MM.1S (cell line): ENCODE data around the gene TFDP2.

Experiments used
- DNase-seq: peaks from one replicate; pipeline ENCODE4 v3.0.0-alpha.2; 2015
- H2AFZ ChIP-seq: fragments of 300-600 bp; sonication (generic); 2 replicates; pipeline ENCODE4 v1.6.0; 2016; ENCODE audit warnings: antibody characterized with exemption, low read length
- H3F3A ChIP-seq: fragments of 300-600 bp; sonication (generic); 2 replicates; pipeline ENCODE4 v1.6.1; 2016; ENCODE audit warnings: mild to moderate bottlenecking, antibody characterized with exemption, low read length, moderate library complexity, mixed read lengths; ENCODE audit not compliant: insufficient read depth
- H3K27ac ChIP-seq: fragments of 300-600 bp; sonication (generic); 2 replicates; pipeline ENCODE4 v1.5.1; 2016; ENCODE audit warnings: mild to moderate bottlenecking, low read length
- H3K27me3 ChIP-seq: fragments of 300-600 bp; sonication (generic); replicated peaks from 2 replicates; pipeline ENCODE4 v1.6.0; 2016; ENCODE audit warnings: low read length; ENCODE audit not compliant: insufficient read depth
- H3K36me3 ChIP-seq: fragments of 300-600 bp; sonication (generic); replicated peaks from 2 replicates; pipeline ENCODE4 v1.6.1; 2016; ENCODE audit warnings: mild to moderate bottlenecking, low read length, mixed read lengths; ENCODE audit not compliant: insufficient read depth
- H3K4me1 ChIP-seq: fragments of 300-600 bp; sonication (generic); 2 replicates; pipeline ENCODE4 v1.6.1; 2016; ENCODE audit warnings: low read length, mixed read lengths
- H3K4me2 ChIP-seq: fragments of 300-600 bp; sonication (generic); 2 replicates; pipeline ENCODE4 v1.6.0; 2016; ENCODE audit warnings: low read depth, low read length
- H3K4me3 ChIP-seq: fragments of 300-600 bp; sonication (generic); 2 replicates; pipeline ENCODE4 v1.5.1; 2016; ENCODE audit warnings: low read length, mixed read lengths
- H3K79me2 ChIP-seq: fragments of 300-600 bp; sonication (generic); 2 replicates; pipeline ENCODE4 v1.6.1; 2016; ENCODE audit warnings: mixed run types, low read length, mixed read lengths
- H3K9ac ChIP-seq: fragments of 300-600 bp; sonication (generic); 2 replicates; pipeline ENCODE4 v1.6.1; 2016; ENCODE audit warnings: low read length, mixed read lengths
- H3K9me2 ChIP-seq: fragments of 300-600 bp; sonication (generic); replicated peaks from 2 replicates; pipeline ENCODE4 v1.6.1; 2016; ENCODE audit warnings: mild to moderate bottlenecking, low read length, mixed read lengths; ENCODE audit not compliant: insufficient read depth
- H3K9me3 ChIP-seq: fragments of 300-600 bp; sonication (generic); replicated peaks from 2 replicates; pipeline ENCODE4 v1.6.1; 2016; ENCODE audit warnings: mild to moderate bottlenecking, low read length, mixed read lengths; ENCODE audit not compliant: insufficient read depth
- H4K20me1 ChIP-seq: fragments of 300-600 bp; sonication (generic); 2 replicates; pipeline ENCODE4 v1.6.1; 2016; ENCODE audit warnings: mild to moderate bottlenecking, low read length, moderate library complexity, mixed read lengths; ENCODE audit not compliant: insufficient read depth
- CTCF ChIP-seq: fragments of 300-600 bp; sonication (generic); IDR thresholded peaks from 2 replicates; pipeline ENCODE4 v1.5.1; 2016; ENCODE audit warnings: antibody characterized with exemption, low read length, mixed read lengths
- EZH2 ChIP-seq: fragments of 300-600 bp; sonication (generic); optimal IDR thresholded peaks from 2 replicates; pipeline ENCODE3; 2017; ENCODE audit warnings: low read depth, mild to moderate bottlenecking, antibody characterized with exemption, low read length, mixed read lengths
- EZH2phosphoT487 ChIP-seq: fragments of 300-600 bp; sonication (generic); IDR thresholded peaks from 2 replicates; pipeline ENCODE4 v1.6.1; 2018; ENCODE audit warnings: antibody characterized with exemption, low read length

TFDP2 gene

GRCh38 chr3:142159083-142159740, 9.9 kb upstream of the TFDP2 start:
- Histone ChIP-seq H3K27ac (no peak overlapping the region), H3F3A (no peaks in the 10 kb centered on the region), H3K79me2 (no peaks in the 10 kb centered on the region), H3K36me3 (no peaks in the 10 kb centered on the region), H3K4me3 (no peak overlapping the region), H3K4me2 (no peak overlapping the region), H2AFZ (no peak overlapping the region), H3K9ac (no peak overlapping the region), H4K20me1 (no peaks in the 10 kb centered on the region), H3K9me2 (no peaks in the 10 kb centered on the region), H3K9me3 (no peaks in the 10 kb centered on the region), H3K4me1 (no peaks in the 10 kb centered on the region), H3K27me3 (no peaks in the 10 kb centered on the region)
- no peak for DNase-seq
- no peak for TF ChIP-seq EZH2phosphoT487
- TF ChIP-seq CTCF: no peak
- no peak for TF ChIP-seq EZH2

GRCh38 chr3:142154186-142154585, 4.8 kb upstream of the TFDP2 start:
- H3K27me3 ChIP-seq: no peaks in the 10 kb centered on the region
- TF ChIP-seq EZH2 (no peak), EZH2phosphoT487 (no peak), CTCF (no peak)
- H3K9ac ChIP-seq: no peak overlapping the region
- H4K20me1 ChIP-seq: no peaks in the 10 kb centered on the region
- H3K9me2 ChIP-seq: no peaks in the 10 kb centered on the region
- H3K9me3 ChIP-seq: no peaks in the 10 kb centered on the region
- no peaks in the 10 kb centered on the region for H3K79me2 ChIP-seq
- no peaks in the 10 kb centered on the region for H3K36me3 ChIP-seq
- H3K4me2 ChIP-seq: no peak overlapping the region
- H2AFZ ChIP-seq: no peak overlapping the region
- H3F3A ChIP-seq: no peaks in the 10 kb centered on the region
- no peak overlapping the region for H3K4me3 ChIP-seq
- DNase-seq: no peak
- no peaks in the 10 kb centered on the region for H3K4me1 ChIP-seq
- no peak overlapping the region for H3K27ac ChIP-seq

GRCh38 chr3:142152384-142152783, 3.0 kb upstream of the TFDP2 start:
- TF ChIP-seq CTCF: no peak; the same call in 1 of the 2 replicates
- TF ChIP-seq EZH2: no peak
- no peak for TF ChIP-seq EZH2phosphoT487
- H3K9me3 ChIP-seq: no peaks in the 10 kb centered on the region
- no peak overlapping the region for H3K4me2 ChIP-seq
- H3K4me1 ChIP-seq: 0 out of 2 replicates have a peak, but pooled peaks cover 4% of the 10 kb centered on the region
- no peak overlapping the region for H3K27ac ChIP-seq
- no peaks in the 10 kb centered on the region for H3F3A ChIP-seq
- no peak overlapping the region for H3K9ac ChIP-seq
- H3K36me3 ChIP-seq: no peaks in the 10 kb centered on the region
- H3K79me2 ChIP-seq: no peaks in the 10 kb centered on the region
- H3K9me2 ChIP-seq: no peaks in the 10 kb centered on the region
- no peak overlapping the region for H2AFZ ChIP-seq
- no peaks in the 10 kb centered on the region for H4K20me1 ChIP-seq
- no peak overlapping the region for H3K4me3 ChIP-seq
- no peak for DNase-seq
- H3K27me3 ChIP-seq: no peaks in the 10 kb centered on the region
